Measurements from ENCODE around the gene SREBF1. TPM values are rescaled to one million over a fixed set of nuclear protein-coding genes. Genes with fewer than 3 reads are reported as not detected.

SREBF1 gene
- total RNA-seq, 1 experiment from 2014 or later = 167 TPM

GRCh38 chr17:17823433-17824118 is 13.2 kb downstream of the SREBF1 start:
- no peak for TF ChIP-seq EZH2phosphoT487 (IDR thresholded peaks at IDR 0.05; ENCODE audit: borderline replicate concordance, low read length)
- TF ChIP-seq EZH2 (IDR thresholded peaks at IDR 0.05; ENCODE audit: low read length, unreplicated experiment) = no peak
- no peak for TF ChIP-seq CTCF (conservative IDR thresholded peaks at IDR 0.05; ENCODE audit: low read depth, low read length)
- no peaks in the 10 kb centered on the region for H3K9me2 ChIP-seq (replicated peaks; ENCODE audit: low read length)
- H3K79me2 ChIP-seq (ENCODE audit: low read length) = peaks cover 84% of the 10 kb centered on the region
- no peaks in the 10 kb centered on the region for H3F3A ChIP-seq (ENCODE audit: low read length, unreplicated experiment)
- no peaks in the 10 kb centered on the region for H3K27me3 ChIP-seq (ENCODE audit: low read length)
- intact Hi-C loops (cut with micrococcal nuclease) = no loop called here
- H3K9me3 ChIP-seq (ENCODE audit: low read length) = no peaks in the 10 kb centered on the region
- BruUV-seq (replicated peaks) = no TSS peak
- ChIA-PET POLR2A (ENCODE audit: unreplicated experiment) (no interaction called here), CTCF (interaction anchor here (0.6 kb wide), 1 partner anchor 135 kb away, joined by 3 read pairs; no protein-coding TSS in a partner anchor)
- H3K9ac ChIP-seq (ENCODE audit: low read length) = peak overlapping the region; percentile 67
- H4K20me1 ChIP-seq (ENCODE audit: low read length) = peaks cover 34% of the 10 kb centered on the region; the same call in 1 of the 2 replicates
- peak; percentile 78 for ATAC-seq
- peak; percentile 96 for DNase-seq
- H2AFZ ChIP-seq (ENCODE audit: low read length) = 0 out of 2 replicates have a peak overlapping the region, but pooled peaks have one; percentile 32
- H3K36me3 ChIP-seq (ENCODE audit: low read depth, low read length) = peaks cover 15% of the 10 kb centered on the region
- H3K4me1 ChIP-seq (ENCODE audit: insufficient read depth, low read length) = peaks cover 79% of the 10 kb centered on the region
- peak overlapping the region; percentile 63 for H3K4me3 ChIP-seq (ENCODE audit: low read length)
- H3K4me2 ChIP-seq (ENCODE audit: low read length) = peak overlapping the region; percentile 89
- peak overlapping the region; percentile 85 for H3K27ac ChIP-seq (ENCODE audit: low read length)

- DNase-seq (no peak), ATAC-seq (no peak)
- Histone ChIP-seq H3K27ac (ENCODE audit: low read length) (peak overlapping the region; percentile 49), H4K20me1 (ENCODE audit: low read length) (peaks cover 39% of the 10 kb centered on the region; the same call in 1 of the 2 replicates), H3K9me2 (replicated peaks; ENCODE audit: low read length) (no peaks in the 10 kb centered on the region), H3K79me2 (ENCODE audit: low read length) (peaks cover 74% of the 10 kb centered on the region), H3K9me3 (ENCODE audit: low read length) (no peaks in the 10 kb centered on the region), H3K27me3 (ENCODE audit: low read length) (no peaks in the 10 kb centered on the region), H3K4me2 (ENCODE audit: low read length) (peak overlapping the region; percentile 89), H3F3A (ENCODE audit: low read length, unreplicated experiment) (no peaks in the 10 kb centered on the region), H2AFZ (ENCODE audit: low read length) (no peak overlapping the region), H3K36me3 (ENCODE audit: low read depth, low read length) (peaks cover 23% of the 10 kb centered on the region), H3K4me1 (ENCODE audit: insufficient read depth, low read length) (peaks cover 84% of the 10 kb centered on the region), H3K9ac (ENCODE audit: low read length) (peak overlapping the region; percentile 60), H3K4me3 (ENCODE audit: low read length) (peak overlapping the region; percentile 63)
- CTCF ChIA-PET = interaction anchor here (0.6 kb wide), 1 partner anchor 136 kb away, joined by 3 read pairs; no protein-coding TSS in a partner anchor
- TF ChIP-seq EZH2 (IDR thresholded peaks at IDR 0.05; ENCODE audit: low read length, unreplicated experiment) (no peak), EZH2phosphoT487 (IDR thresholded peaks at IDR 0.05; ENCODE audit: borderline replicate concordance, low read length) (no peak), CTCF (conservative IDR thresholded peaks at IDR 0.05; ENCODE audit: low read depth, low read length) (no peak)
- POLR2A ChIA-PET (ENCODE audit: unreplicated experiment) = no interaction called here
- BruUV-seq (replicated peaks) = no TSS peak
- intact Hi-C loops (cut with micrococcal nuclease) = no loop called here
Measured at GRCh38 chr17:17822616-17823015, 14.2 kb downstream of the SREBF1 start.

GRCh38 chr17:17822189-17822588 is 14.6 kb downstream of the SREBF1 start:
- Histone ChIP-seq H3K4me3 (ENCODE audit: low read length) (peak overlapping the region; percentile 63), H3F3A (ENCODE audit: low read length, unreplicated experiment) (no peaks in the 10 kb centered on the region), H3K9ac (ENCODE audit: low read length) (peak overlapping the region; percentile 60), H3K27me3 (ENCODE audit: low read length) (no peaks in the 10 kb centered on the region), H4K20me1 (ENCODE audit: low read length) (peaks cover 39% of the 10 kb centered on the region; the same call in 1 of the 2 replicates), H3K9me2 (replicated peaks; ENCODE audit: low read length) (no peaks in the 10 kb centered on the region), H3K79me2 (ENCODE audit: low read length) (peaks cover 70% of the 10 kb centered on the region), H3K36me3 (ENCODE audit: low read depth, low read length) (peaks cover 25% of the 10 kb centered on the region), H3K4me2 (ENCODE audit: low read length) (peak overlapping the region; percentile 89), H2AFZ (ENCODE audit: low read length) (no peak overlapping the region), H3K9me3 (ENCODE audit: low read length) (no peaks in the 10 kb centered on the region), H3K27ac (ENCODE audit: low read length) (peak overlapping the region; percentile 52), H3K4me1 (ENCODE audit: insufficient read depth, low read length) (peaks cover 84% of the 10 kb centered on the region)
- BruUV-seq (replicated peaks) = no TSS peak
- ChIA-PET CTCF (no interaction called here), POLR2A (ENCODE audit: unreplicated experiment) (no interaction called here)
- no peak for ATAC-seq
- intact Hi-C loops (cut with micrococcal nuclease) = no loop called here
- no peak for DNase-seq
- TF ChIP-seq CTCF (conservative IDR thresholded peaks at IDR 0.05; ENCODE audit: low read depth, low read length) (no peak), EZH2 (IDR thresholded peaks at IDR 0.05; ENCODE audit: low read length, unreplicated experiment) (no peak), EZH2phosphoT487 (IDR thresholded peaks at IDR 0.05; ENCODE audit: borderline replicate concordance, low read length) (no peak)
